Endothelial cell of umbilical vein (primary cell): ENCODE measurements around the gene B2M. TPM values are rescaled to one million over a fixed set of nuclear protein-coding genes. Genes with fewer than 3 reads are reported as not detected.

Experiments
- BruUV-seq: library from RNA; stranded (reverse); fragments of 400-500 nt; replicated peaks from 2 replicates; lab custom pipeline; 2021; lab: Mats Ljungman, UMichigan
- CTCF ChIA-PET: fragments of 300-600, 350-600 bp; sonication (Branson Sonifier 250); formaldehyde crosslinking; loops from one replicate; lab custom pipeline; 2021; ENCODE audit warnings: antibody characterized with exemption, inconsistent platforms; lab: Charles Lee
- POLR2A ChIA-PET: fragments of 300-600, 350-600 bp; sonication (Branson Sonifier 250); formaldehyde crosslinking; loops from one replicate; lab custom pipeline; 2021; ENCODE audit warnings: antibody characterized with exemption, inconsistent platforms; lab: Charles Lee
- DNase-seq: peaks from one replicate; pipeline ENCODE4 v3.0.0-alpha.2; 2011; ENCODE audit warnings: low read depth, low spot score
- FAIRE-seq: peaks from 2 replicates; lab custom pipeline; 2011; peaks lifted over from hg19 to GRCh38; lab: Jason Lieb, UNC
- H2AFZ ChIP-seq: 2 replicates; pipeline ENCODE4 v1.6.0; 2012; ENCODE audit warnings: low read depth, low read length, control low read depth, inconsistent platforms
- H3K27ac ChIP-seq: 2 replicates; pipeline ENCODE4 v1.5.1; 2011; ENCODE audit warnings: low read depth, mild to moderate bottlenecking, control low read depth, low read length, moderate library complexity; ENCODE audit not compliant: insufficient read depth
- H3K27me3 ChIP-seq, 2 experiments: 2 replicates each; pipeline versions ENCODE4 v1.6.0 to v1.6.1; 2011; ENCODE audit warnings: low read length in 2 of 2, mixed read lengths in 1 of 2; ENCODE audit not compliant: control insufficient read depth in 2 of 2, insufficient read depth in 2 of 2
- H3K36me3 ChIP-seq, 2 experiments: 2 replicates in 1 of 2; 3 replicates in 1 of 2; pipeline ENCODE4 v1.5.1; 2011; ENCODE audit warnings: low read length in 2 of 2, mild to moderate bottlenecking in 1 of 2, moderate library complexity in 1 of 2; ENCODE audit not compliant: control insufficient read depth in 2 of 2, insufficient read depth in 2 of 2; ENCODE audit errors: extremely low read depth in 1 of 2
- H3K4me1 ChIP-seq: 3 replicates; pipeline ENCODE4 v1.5.1; 2011; ENCODE audit warnings: mild to moderate bottlenecking, low read length; ENCODE audit not compliant: control insufficient read depth, insufficient read depth; ENCODE audit errors: extremely low read depth
- H3K4me2 ChIP-seq: 2 replicates; pipeline ENCODE4 v1.6.1; 2011; ENCODE audit warnings: low read length, control low read depth, mixed read lengths; ENCODE audit not compliant: insufficient read depth
- H3K4me3 ChIP-seq, 3 experiments: fragments of 200-600 bp in 1 of 3; sonication (generic), shearing (Covaris generic) in 1 of 3; replicated peaks in 1 of 3; 2 replicates each; pipeline ENCODE4 v1.5.1; 2011 to 2016; ENCODE audit warnings: control low read depth in 3 of 3, low read length in 3 of 3, mild to moderate bottlenecking in 2 of 3, inconsistent platforms in 1 of 3, low read depth in 1 of 3, moderate library complexity in 1 of 3; ENCODE audit not compliant: insufficient read depth in 1 of 3
- H3K79me2 ChIP-seq: 2 replicates; pipeline ENCODE4 v1.6.0; 2012; ENCODE audit warnings: low read length, inconsistent platforms; ENCODE audit not compliant: control insufficient read depth, insufficient read depth
- H3K9ac ChIP-seq: replicated peaks from 2 replicates; pipeline ENCODE3; 2011; ENCODE audit warnings: low read length, control low read depth; ENCODE audit not compliant: insufficient read depth; ENCODE audit errors: extremely low read depth
- H3K9me1 ChIP-seq: replicated peaks from 3 replicates; pipeline ENCODE4 v1.6.0; 2011; ENCODE audit warnings: mild to moderate bottlenecking, low read length; ENCODE audit not compliant: control insufficient read depth, insufficient read depth; ENCODE audit errors: extremely low read depth
- H3K9me3 ChIP-seq: replicated peaks from 2 replicates; pipeline ENCODE4 v1.5.1; 2012; ENCODE audit warnings: low read length, inconsistent platforms; ENCODE audit not compliant: control insufficient read depth, insufficient read depth
- H4K20me1 ChIP-seq: replicated peaks from 2 replicates; pipeline ENCODE3; 2011; ENCODE audit warnings: mild to moderate bottlenecking, low read length; ENCODE audit not compliant: control insufficient read depth, insufficient read depth; ENCODE audit errors: extremely low read depth
- EZH2 ChIP-seq: IDR thresholded peaks from 2 replicates; pipeline ENCODE4 v1.6.1; 2012; ENCODE audit warnings: borderline replicate concordance, low read depth, mild to moderate bottlenecking, moderate library complexity, low read length, inconsistent platforms; ENCODE audit not compliant: severe bottlenecking
- FOS ChIP-seq: IDR thresholded peaks from 2 replicates; pipeline ENCODE4 v1.6.1; 2011; ENCODE audit warnings: mild to moderate bottlenecking, low read length, moderate library complexity, borderline replicate concordance; ENCODE audit not compliant: insufficient read depth
- GATA2 ChIP-seq: IDR thresholded peaks from 2 replicates; pipeline ENCODE4 v1.7.0; 2011; ENCODE audit warnings: low read depth, mild to moderate bottlenecking, moderate library complexity, mixed read lengths, low read length; ENCODE audit not compliant: insufficient read length, insufficient read depth
- JUN ChIP-seq: IDR thresholded peaks from 2 replicates; pipeline ENCODE4 v1.6.1; 2011; ENCODE audit warnings: borderline replicate concordance, low read depth; ENCODE audit not compliant: insufficient read length, insufficient read depth
- MYC ChIP-seq: IDR thresholded peaks from one replicate; pipeline ENCODE4 v1.6.1; 2011; ENCODE audit warnings: mild to moderate bottlenecking, low read depth, low read length
- POLR2A ChIP-seq: IDR thresholded peaks from 2 replicates; pipeline ENCODE4 v1.6.1; 2012; ENCODE audit warnings: low read depth, mild to moderate bottlenecking, control low read depth, low read length
- POLR2AphosphoS5 ChIP-seq: IDR thresholded peaks from 2 replicates; pipeline ENCODE4 v1.6.1; 2012; ENCODE audit warnings: low read depth, mild to moderate bottlenecking, control low read depth, low read length, moderate library complexity; ENCODE audit not compliant: insufficient read depth
- dilution Hi-C: fragments of 300-500 bp; cut with MboI; formaldehyde crosslinking; loops from one replicate; pipeline ENCODE4 v1.15.0; 2019; ENCODE audit warnings: low sequenced_read_pairs; ENCODE audit not compliant: extremely low pct_ligation_motif_present
- intact Hi-C: fragments of 100-400 bp; cut with micrococcal nuclease; formaldehyde crosslinking; loops from one replicate; pipeline ENCODE4 v1.10.0; 2022
- polyA plus RNA-seq, 4 experiments: library from polyadenylated mRNA; depleted of rRNA in 3 of 4; stranded (reverse) in 3 of 4; unstranded in 1 of 4; fragments of >200 nt; gene quantifications; 2 replicates each; pipeline versions ENCODE4 v1.2.1 to v1.2.3, GENCODE V29; 2011 to 2012; ENCODE audit warnings: missing spikeins in 1 of 4
- total RNA-seq: library from RNA; stranded (reverse); gene quantifications from 2 replicates; pipeline ENCODE4 v1.2.3, GENCODE V29; 2021
- TF ChIP-seq, protein P1 (sequence below): IDR thresholded peaks from 2 replicates; pipeline ENCODE4 v1.6.1; 2011; ENCODE audit not compliant: insufficient read depth, insufficient read length
- TF ChIP-seq, protein P2 (sequence below), 2 donors: IDR thresholded peaks; 1 replicate in 1 of 2; 2 replicates in 1 of 2; pipeline ENCODE4 v1.5.1; 2011; ENCODE audit warnings: low read length in 2 of 2, mild to moderate bottlenecking in 2 of 2, moderate library complexity in 2 of 2, control low read depth in 1 of 2, inconsistent platforms in 1 of 2, low read depth in 1 of 2; ENCODE audit not compliant: insufficient read depth in 1 of 2; ENCODE audit errors: extremely low read depth in 1 of 2

The B2M gene
- total and polyA plus RNA-seq, 2 donors (not counting 3 experiments of a cell fraction or from before 2014, with no cell fraction given): 985 to 5,206 TPM

DNA sequence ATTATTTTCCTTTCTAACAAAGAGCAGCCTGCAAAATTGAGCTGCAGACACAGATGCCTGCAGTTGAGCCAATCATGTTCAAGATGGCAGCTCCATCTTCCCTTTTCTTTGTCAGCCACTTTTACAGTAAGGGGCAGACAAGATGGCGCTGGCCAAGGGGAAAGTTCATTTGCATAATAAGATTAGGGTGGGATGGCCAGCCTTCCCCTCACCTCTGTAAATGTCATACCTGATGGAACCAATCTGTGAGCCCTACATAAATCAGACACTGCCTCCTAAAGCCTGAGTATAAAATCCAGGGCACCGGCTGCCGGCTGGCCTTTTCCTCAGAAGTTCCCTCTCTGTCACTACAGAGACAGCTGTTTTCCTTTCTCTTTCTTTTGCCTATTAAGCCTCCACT lies 16.0 kb upstream of the B2M start:
- DNase-seq (no peak), FAIRE-seq (no peak)
- Histone ChIP-seq H3K36me3 (no peaks in the 10 kb centered on the region), H3K9ac (no peak overlapping the region), H3K27me3 (peaks cover 10 to 29% of the 10 kb centered on the region in 2 experiments), H3K9me3 (no peaks in the 10 kb centered on the region), H3K27ac (no peak overlapping the region), H3K4me1 (no peaks in the 10 kb centered on the region), H3K79me2 (no peaks in the 10 kb centered on the region), H3K4me2 (no peak overlapping the region), H2AFZ (no peak overlapping the region), H3K9me1 (no peaks in the 10 kb centered on the region), H3K4me3 (no peak overlapping the region), H4K20me1 (no peaks in the 10 kb centered on the region)
- ChIA-PET POLR2A (no interaction called here), CTCF (interaction anchor here (1.0 to 1.5 kb wide), 4 partner anchors 12 to 43 kb away, joined by 4 to 8 read pairs (median 6); partner anchors contain the start of genes PATL2 and SPG11)
- no peak for TF ChIP-seq GATA2
- no peak for TF ChIP-seq EZH2
- no peak for TF ChIP-seq MYC
- TF ChIP-seq, protein P1, sequence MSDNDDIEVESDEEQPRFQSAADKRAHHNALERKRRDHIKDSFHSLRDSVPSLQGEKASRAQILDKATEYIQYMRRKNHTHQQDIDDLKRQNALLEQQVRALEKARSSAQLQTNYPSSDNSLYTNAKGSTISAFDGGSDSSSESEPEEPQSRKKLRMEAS: no peak
- dilution Hi-C loops: no loop called here
- no TSS peak for BruUV-seq
- intact Hi-C loops: no loop called here

DNA sequence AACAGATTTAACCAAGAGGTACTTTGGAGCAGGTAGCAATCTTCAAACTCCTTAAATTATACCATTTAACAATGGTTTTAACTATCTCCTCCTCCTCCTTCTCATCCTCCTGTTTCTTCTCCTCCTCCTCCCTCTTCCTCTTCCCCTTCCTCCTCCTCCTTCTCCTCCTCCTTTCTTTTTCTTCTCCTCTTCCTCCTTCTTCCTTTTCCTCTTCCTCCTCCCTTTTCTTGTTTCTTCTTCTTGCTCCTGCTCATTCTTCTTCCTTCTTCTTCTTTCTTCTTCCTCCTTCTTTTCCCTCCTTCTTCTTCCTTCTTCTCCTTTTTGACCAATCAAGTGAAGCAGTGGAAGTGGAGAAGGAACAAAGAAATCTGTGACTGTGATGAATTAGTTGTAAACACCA lies 14.3 kb upstream of the B2M start:
- H3K36me3 ChIP-seq: no peaks in the 10 kb centered on the region
- no peak overlapping the region for H3K9ac ChIP-seq
- no peak overlapping the region for H2AFZ ChIP-seq
- H3K9me1 ChIP-seq: no peaks in the 10 kb centered on the region
- no peak overlapping the region for H3K4me3 ChIP-seq
- FAIRE-seq: no peak
- ChIA-PET POLR2A (no interaction called here), CTCF (no interaction called here)
- H3K79me2 ChIP-seq: no peaks in the 10 kb centered on the region
- H4K20me1 ChIP-seq: no peaks in the 10 kb centered on the region
- no peaks in the 10 kb centered on the region for H3K9me3 ChIP-seq
- DNase-seq: no peak
- H3K4me2 ChIP-seq: no peak overlapping the region
- intact Hi-C loops: no loop called here
- TF ChIP-seq, protein P2, sequence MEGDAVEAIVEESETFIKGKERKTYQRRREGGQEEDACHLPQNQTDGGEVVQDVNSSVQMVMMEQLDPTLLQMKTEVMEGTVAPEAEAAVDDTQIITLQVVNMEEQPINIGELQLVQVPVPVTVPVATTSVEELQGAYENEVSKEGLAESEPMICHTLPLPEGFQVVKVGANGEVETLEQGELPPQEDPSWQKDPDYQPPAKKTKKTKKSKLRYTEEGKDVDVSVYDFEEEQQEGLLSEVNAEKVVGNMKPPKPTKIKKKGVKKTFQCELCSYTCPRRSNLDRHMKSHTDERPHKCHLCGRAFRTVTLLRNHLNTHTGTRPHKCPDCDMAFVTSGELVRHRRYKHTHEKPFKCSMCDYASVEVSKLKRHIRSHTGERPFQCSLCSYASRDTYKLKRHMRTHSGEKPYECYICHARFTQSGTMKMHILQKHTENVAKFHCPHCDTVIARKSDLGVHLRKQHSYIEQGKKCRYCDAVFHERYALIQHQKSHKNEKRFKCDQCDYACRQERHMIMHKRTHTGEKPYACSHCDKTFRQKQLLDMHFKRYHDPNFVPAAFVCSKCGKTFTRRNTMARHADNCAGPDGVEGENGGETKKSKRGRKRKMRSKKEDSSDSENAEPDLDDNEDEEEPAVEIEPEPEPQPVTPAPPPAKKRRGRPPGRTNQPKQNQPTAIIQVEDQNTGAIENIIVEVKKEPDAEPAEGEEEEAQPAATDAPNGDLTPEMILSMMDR (IDR thresholded peaks at IDR 0.05; ENCODE audit: extremely low read depth in 1 of 2, insufficient read depth in 1 of 2, low read depth in 1 of 2, low read length in 2 of 2): no peak
- no peak for TF ChIP-seq GATA2
- TF ChIP-seq FOS: no peak
- no peak for TF ChIP-seq MYC
- TF ChIP-seq, protein P1: no peak
- no peak for TF ChIP-seq POLR2A
- no peak for TF ChIP-seq JUN
- no peak for TF ChIP-seq EZH2
- no peak for TF ChIP-seq POLR2AphosphoS5
- no peaks in the 10 kb centered on the region for H3K4me1 ChIP-seq
- dilution Hi-C loops: no loop called here
- H3K27ac ChIP-seq: no peak overlapping the region
- H3K27me3 ChIP-seq: peaks cover 13 to 34% of the 10 kb centered on the region in 2 experiments
- no TSS peak for BruUV-seq
